HUES6 (cell line): ENCODE measurements around the gene ZNF780A.
"Not testable (repeated sequence)": the region's sequence is repeated elsewhere in the genome, so short reads cannot be mapped to it uniquely, and the experiment has no call there.

Experiments
- H3K27ac ChIP-seq: 2 replicates; pipeline ENCODE4 v1.7.0; 2013; ENCODE audit warnings: low read depth, mild to moderate bottlenecking, low read length, inconsistent platforms
- H3K27me3 ChIP-seq: 2 replicates; pipeline ENCODE4 v1.6.1; 2013; ENCODE audit warnings: low read length; ENCODE audit not compliant: control insufficient read depth, insufficient read depth
- H3K36me3 ChIP-seq: 2 replicates; pipeline ENCODE4 v1.6.1; 2013; ENCODE audit warnings: low read length; ENCODE audit not compliant: control insufficient read depth, insufficient read depth
- H3K4me1 ChIP-seq: 2 replicates; pipeline ENCODE4 v1.6.1; 2013; ENCODE audit warnings: low read length; ENCODE audit not compliant: control insufficient read depth, insufficient read depth
- H3K4me3 ChIP-seq: 2 replicates; pipeline ENCODE4 v1.5.1; 2013; ENCODE audit warnings: low read depth, low read length
- H3K9ac ChIP-seq: one replicate; pipeline ENCODE4 v1.6.1; 2013; ENCODE audit warnings: mild to moderate bottlenecking, low read length
- H3K9me3 ChIP-seq: 2 replicates; pipeline ENCODE4 v1.6.1; 2013; ENCODE audit warnings: low read depth, low read length; ENCODE audit not compliant: control insufficient read depth, insufficient read depth

Gene ZNF780A

GRCh38 chr19:40090241-40091204 is at the start of gene ZNF780A:
TSS of gene ZNF780A (minus strand) at chr19:40090943. CDS start at chr19:40084753, 6,190 bp downstream.
- H3K9ac ChIP-seq, result peak within 1 kb of the TSS; percentile 79
- no peaks in the 10 kb centered on the region for H3K27me3 ChIP-seq
- no peaks in the 10 kb centered on the region for H3K36me3 ChIP-seq
- 0 out of 2 replicates have a peak, but pooled peaks cover 3% of the 10 kb centered on the region for H3K4me1 ChIP-seq
- H3K27ac ChIP-seq, result peak within 1 kb of the TSS; percentile 54
- no peaks in the 10 kb centered on the region for H3K9me3 ChIP-seq
- peak within 1 kb of the TSS; percentile 96 for H3K4me3 ChIP-seq

- peaks cover 3% of the 10 kb centered on the region; the same call in 1 of the 2 replicates for H3K4me1 ChIP-seq
- H3K9ac ChIP-seq, result no peak overlapping the region
- no peak overlapping the region for H3K27ac ChIP-seq
- H3K27me3 ChIP-seq, result no peaks in the 10 kb centered on the region; the same call in 1 of the 2 replicates
- H3K4me3 ChIP-seq, result no peak overlapping the region
- H3K36me3 ChIP-seq, result no peaks in the 10 kb centered on the region
- H3K9me3 ChIP-seq, result no peaks in the 10 kb centered on the region
These were observed 49.0 kb upstream of the ZNF780A start for GRCh38 chr19:40139533-40140287.

GRCh38 chr19:40136818-40137217 is 46.1 kb upstream of the ZNF780A start:
- Histone ChIP-seq H3K9ac (no peak overlapping the region), H3K27me3 (no peaks in the 10 kb centered on the region; the same call in 1 of the 2 replicates), H3K4me1 (no peaks in the 10 kb centered on the region), H3K4me3 (no peak overlapping the region), H3K9me3 (no peaks in the 10 kb centered on the region), H3K36me3 (no peaks in the 10 kb centered on the region), H3K27ac (no peak overlapping the region)

GRCh38 chr19:40134866-40135265 is 44.1 kb upstream of the ZNF780A start:
- Histone ChIP-seq H3K9me3 (no peaks in the 10 kb centered on the region), H3K4me3 (no peak overlapping the region), H3K27ac (no peak overlapping the region), H3K36me3 (no peaks in the 10 kb centered on the region), H3K9ac (no peak overlapping the region), H3K27me3 (no peaks in the 10 kb centered on the region; the same call in 1 of the 2 replicates), H3K4me1 (no peaks in the 10 kb centered on the region)

GRCh38 chr19:40133491-40133890 is 42.7 kb upstream of the ZNF780A start:
- no peaks in the 10 kb centered on the region for H3K9me3 ChIP-seq
- H3K27ac ChIP-seq, result no peak overlapping the region
- no peak overlapping the region for H3K9ac ChIP-seq
- H3K27me3 ChIP-seq, result no peaks in the 10 kb centered on the region; the same call in 1 of the 2 replicates
- H3K4me1 ChIP-seq, result no peaks in the 10 kb centered on the region
- H3K4me3 ChIP-seq, result no peak overlapping the region
- H3K36me3 ChIP-seq, result no peaks in the 10 kb centered on the region

- Histone ChIP-seq H3K4me3 (no peak overlapping the region), H3K4me1 (no peaks in the 10 kb centered on the region), H3K27ac (no peak overlapping the region), H3K9ac (no peak overlapping the region), H3K9me3 (no peaks in the 10 kb centered on the region), H3K36me3 (no peaks in the 10 kb centered on the region), H3K27me3 (peaks cover 4% of the 10 kb centered on the region; the same call in 1 of the 2 replicates)
These were observed 39.3 kb upstream of the ZNF780A start for GRCh38 chr19:40130013-40130412.

GRCh38 chr19:40129425-40129824 is 38.7 kb upstream of the ZNF780A start:
- Histone ChIP-seq H3K27me3 (peaks cover 4% of the 10 kb centered on the region; the same call in 1 of the 2 replicates), H3K4me1 (no peaks in the 10 kb centered on the region), H3K9me3 (no peaks in the 10 kb centered on the region), H3K9ac (no peak overlapping the region), H3K4me3 (no peak overlapping the region), H3K27ac (no peak overlapping the region), H3K36me3 (no peaks in the 10 kb centered on the region)

- H3K27me3 ChIP-seq, result peaks cover 4% of the 10 kb centered on the region; the same call in 1 of the 2 replicates
- no peaks in the 10 kb centered on the region for H3K9me3 ChIP-seq
- no peaks in the 10 kb centered on the region for H3K4me1 ChIP-seq
- H3K4me3 ChIP-seq, result no peak overlapping the region
- H3K36me3 ChIP-seq, result no peaks in the 10 kb centered on the region
- H3K27ac ChIP-seq, result no peak overlapping the region
- no peak overlapping the region for H3K9ac ChIP-seq
These were observed 38.2 kb upstream of the ZNF780A start for GRCh38 chr19:40128991-40129390.

GRCh38 chr19:40119380-40119779 is 28.6 kb upstream of the ZNF780A start:
- H3K4me1 ChIP-seq, result no peaks in the 10 kb centered on the region
- no peaks in the 10 kb centered on the region for H3K36me3 ChIP-seq
- no peak overlapping the region for H3K9ac ChIP-seq
- no peak overlapping the region for H3K4me3 ChIP-seq
- no peaks in the 10 kb centered on the region; the same call in 1 of the 2 replicates for H3K27me3 ChIP-seq
- peaks cover 16% of the 10 kb centered on the region for H3K9me3 ChIP-seq
- H3K27ac ChIP-seq, result no peak overlapping the region

GRCh38 chr19:40118638-40119037 is 27.9 kb upstream of the ZNF780A start:
- H3K4me1 ChIP-seq, H3K36me3 ChIP-seq, H3K9ac ChIP-seq, H3K27ac ChIP-seq, H3K27me3 ChIP-seq, H3K4me3 ChIP-seq: not testable (repeated sequence)
- peaks cover 16% of the 10 kb centered on the region for H3K9me3 ChIP-seq

GRCh38 chr19:40116075-40116474 is 25.3 kb upstream of the ZNF780A start:
- Histone ChIP-seq H3K27ac (no peak overlapping the region), H3K9me3 (peaks cover 27% of the 10 kb centered on the region), H3K27me3 (no peaks in the 10 kb centered on the region), H3K4me3 (no peak overlapping the region), H3K4me1 (no peaks in the 10 kb centered on the region), H3K9ac (no peak overlapping the region), H3K36me3 (no peaks in the 10 kb centered on the region)
